SK-N-SH treated with all-trans-retinoic acid at 6 μM for 48 hours (cell line): ENCODE measurements around the gene SLC52A3.

Experiments
- ARNTL ChIP-seq: fragments of 450-650 bp; formaldehyde crosslinking; IDR thresholded peaks from 2 replicates; pipeline ENCODE4 v1.5.0; 2020; ENCODE audit warnings: low read depth, mild to moderate bottlenecking, moderate library complexity, borderline replicate concordance
- BACH2 ChIP-seq: fragments of 250-450 bp; sonication (Bioruptor Pico); IDR thresholded peaks from 2 replicates; pipeline ENCODE4 v1.9.0; 2021; ENCODE audit warnings: mild to moderate bottlenecking, borderline replicate concordance
- ESRRG ChIP-seq: fragments of 250-450 bp; sonication (Bioruptor Pico); IDR thresholded peaks from 2 replicates; pipeline ENCODE4 v1.6.1; 2021; ENCODE audit warnings: mild to moderate bottlenecking
- OSR1 ChIP-seq: fragments of 250-450 bp; sonication (Bioruptor Pico); IDR thresholded peaks from 2 replicates; pipeline ENCODE4 v1.8.0; 2022; ENCODE audit warnings: moderate library complexity, mild to moderate bottlenecking, inconsistent platforms
- SNAI2 ChIP-seq: fragments of 250-450 bp; sonication (Bioruptor Pico); IDR thresholded peaks from 2 replicates; pipeline ENCODE4 v1.5.0; 2020; ENCODE audit warnings: mild to moderate bottlenecking, moderate library complexity
- ZFP3 ChIP-seq: fragments of 250-450 bp; sonication (Bioruptor Pico); IDR thresholded peaks from 2 replicates; pipeline ENCODE4 v1.5.0; 2020; ENCODE audit warnings: mild to moderate bottlenecking, moderate library complexity
- ZNF565 ChIP-seq: fragments of 450-650 bp; formaldehyde crosslinking; conservative IDR thresholded peaks from 2 replicates; pipeline ENCODE4 v1.5.0; 2020; ENCODE audit warnings: low read depth, mild to moderate bottlenecking, moderate library complexity
- ZNF8 ChIP-seq: fragments of 450-650 bp; formaldehyde crosslinking; IDR thresholded peaks from 2 replicates; pipeline ENCODE4 v1.5.0; 2020; ENCODE audit warnings: mild to moderate bottlenecking, moderate library complexity
- TF ChIP-seq, protein P1 (sequence below): fragments of 250-450 bp; sonication (Bioruptor Pico); IDR thresholded peaks from 2 replicates; pipeline ENCODE4 v1.8.0; 2020; ENCODE audit warnings: mild to moderate bottlenecking, moderate library complexity, borderline replicate concordance

DNA sequence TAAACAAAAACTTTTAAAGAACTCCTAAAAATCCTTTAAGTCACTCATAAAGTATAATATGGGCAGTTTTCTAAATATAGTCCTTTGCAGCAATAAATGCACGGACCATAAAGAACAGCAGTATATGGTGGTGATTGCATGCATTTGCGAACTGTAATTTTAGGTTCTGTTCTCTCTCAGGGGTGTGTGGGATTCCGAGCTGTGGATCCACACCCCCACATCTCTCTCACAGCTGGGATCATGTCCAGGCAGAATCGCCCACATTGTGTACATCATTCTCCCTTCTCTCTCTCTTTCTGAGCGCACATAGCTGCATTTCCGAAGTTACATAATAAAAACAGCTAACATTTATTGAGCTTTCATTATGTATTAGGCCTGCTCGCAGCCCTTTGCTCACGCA, 28.6 kb downstream of the SLC52A3 start:
- TF ChIP-seq BACH2 (no peak), SNAI2 (no peak), ESRRG (CRISPR knock-in tag) (no peak), OSR1 (CRISPR knock-in tag) (no peak), ZNF8 (CRISPR knock-in tag) (no peak), ZNF565 (CRISPR knock-in tag) (no peak), ARNTL (no peak), ZFP3 (CRISPR knock-in tag) (no peak)
- TF ChIP-seq, protein P1, sequence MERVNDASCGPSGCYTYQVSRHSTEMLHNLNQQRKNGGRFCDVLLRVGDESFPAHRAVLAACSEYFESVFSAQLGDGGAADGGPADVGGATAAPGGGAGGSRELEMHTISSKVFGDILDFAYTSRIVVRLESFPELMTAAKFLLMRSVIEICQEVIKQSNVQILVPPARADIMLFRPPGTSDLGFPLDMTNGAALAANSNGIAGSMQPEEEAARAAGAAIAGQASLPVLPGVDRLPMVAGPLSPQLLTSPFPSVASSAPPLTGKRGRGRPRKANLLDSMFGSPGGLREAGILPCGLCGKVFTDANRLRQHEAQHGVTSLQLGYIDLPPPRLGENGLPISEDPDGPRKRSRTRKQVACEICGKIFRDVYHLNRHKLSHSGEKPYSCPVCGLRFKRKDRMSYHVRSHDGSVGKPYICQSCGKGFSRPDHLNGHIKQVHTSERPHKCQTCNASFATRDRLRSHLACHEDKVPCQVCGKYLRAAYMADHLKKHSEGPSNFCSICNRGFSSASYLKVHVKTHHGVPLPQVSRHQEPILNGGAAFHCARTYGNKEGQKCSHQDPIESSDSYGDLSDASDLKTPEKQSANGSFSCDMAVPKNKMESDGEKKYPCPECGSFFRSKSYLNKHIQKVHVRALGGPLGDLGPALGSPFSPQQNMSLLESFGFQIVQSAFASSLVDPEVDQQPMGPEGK (CRISPR knock-in tag): no peak
